ENCODE results near the gene TNFRSF9.

The TNFRSF9 gene

GRCh38 chr1:7891804-7892203 lies 48.8 kb downstream of the TNFRSF9 start:
- no peak for DNase-seq
- H3K36me3 ChIP-seq (replicated peaks) = no peaks in the 10 kb centered on the region
- H3K4me3 ChIP-seq (ENCODE audit: low read depth, low read length) = no peak overlapping the region
- H3K27me3 ChIP-seq (replicated peaks) = no peaks in the 10 kb centered on the region
- in situ Hi-C loops (cut with HindIII; ENCODE audit: low pct_ligation_motif_present, low sequenced_read_pairs) = no loop called here
- H3K27ac ChIP-seq = no peak overlapping the region
- TF ChIP-seq CTCF (IDR thresholded peaks at IDR 0.05; ENCODE audit: low read depth, low read length, missing control alignments) = no peak

- DNase-seq = no peak
- no peaks in the 10 kb centered on the region for H3K36me3 ChIP-seq (replicated peaks)
- in situ Hi-C loops (cut with HindIII; ENCODE audit: low pct_ligation_motif_present, low sequenced_read_pairs) = no loop called here
- H3K4me3 ChIP-seq (ENCODE audit: low read depth, low read length) = no peak overlapping the region
- no peak overlapping the region for H3K27ac ChIP-seq
- TF ChIP-seq CTCF (IDR thresholded peaks at IDR 0.05; ENCODE audit: low read depth, low read length, missing control alignments) = no peak
- H3K27me3 ChIP-seq (replicated peaks) = no peaks in the 10 kb centered on the region
Measured at GRCh38 chr1:7890853-7891252, 49.8 kb downstream of the TNFRSF9 start.

- in situ Hi-C loops (cut with HindIII; ENCODE audit: low pct_ligation_motif_present, low sequenced_read_pairs) = no loop called here
- H3K27me3 ChIP-seq (replicated peaks) = no peaks in the 10 kb centered on the region
- TF ChIP-seq CTCF (IDR thresholded peaks at IDR 0.05; ENCODE audit: low read depth, low read length, missing control alignments) = no peak
Measured at GRCh38 chr1:7888248-7889081, 52.2 kb downstream of the TNFRSF9 start.

GRCh38 chr1:7886405-7886745 lies 54.3 kb downstream of the TNFRSF9 start:
- no peak overlapping the region for H3K27ac ChIP-seq
- no peak for DNase-seq

More at GRCh38 chr1:7888248-7889081, 52.2 kb downstream of the TNFRSF9 start:
- H3K36me3 ChIP-seq (replicated peaks) = no peaks in the 10 kb centered on the region
- H3K27ac ChIP-seq = no peak overlapping the region
- no peak for DNase-seq
- no peak overlapping the region for H3K4me3 ChIP-seq (ENCODE audit: low read depth, low read length)

GRCh38 chr1:7885513-7886404 lies 54.9 kb downstream of the TNFRSF9 start:
- no peak overlapping the region for H3K4me3 ChIP-seq (ENCODE audit: low read depth, low read length)
- no peaks in the 10 kb centered on the region for H3K36me3 ChIP-seq (replicated peaks)
- no peak for TF ChIP-seq CTCF (IDR thresholded peaks at IDR 0.05; ENCODE audit: low read depth, low read length, missing control alignments)
- H3K27ac ChIP-seq = no peak overlapping the region
- in situ Hi-C loops (cut with HindIII; ENCODE audit: low pct_ligation_motif_present, low sequenced_read_pairs) = no loop called here
- H3K27me3 ChIP-seq (replicated peaks) = no peaks in the 10 kb centered on the region
- DNase-seq = no peak

More at GRCh38 chr1:7886405-7886745, 54.3 kb downstream of the TNFRSF9 start:
- TF ChIP-seq CTCF (IDR thresholded peaks at IDR 0.05; ENCODE audit: low read depth, low read length, missing control alignments) = no peak
- Histone ChIP-seq H3K4me3 (ENCODE audit: low read depth, low read length) (no peak overlapping the region), H3K36me3 (replicated peaks) (no peaks in the 10 kb centered on the region), H3K27me3 (replicated peaks) (no peaks in the 10 kb centered on the region)
- in situ Hi-C loops (cut with HindIII; ENCODE audit: low pct_ligation_motif_present, low sequenced_read_pairs) = no loop called here
